Urinary bladder (tissue), 4 donors: Measurements from ENCODE around the gene FIZ1. TPM values are rescaled to one million over a fixed set of nuclear protein-coding genes. Genes with fewer than 3 reads are reported as not detected.

ENCODE experiments used
- DNase-seq: peaks from one replicate; pipeline ENCODE4 v3.0.0-alpha.2; 2015; ENCODE audit errors: extremely low spot score
- H3K27ac ChIP-seq: one replicate; pipeline ENCODE4 v1.5.1; 2013; ENCODE audit warnings: low read depth, mild to moderate bottlenecking, moderate library complexity
- H3K36me3 ChIP-seq: one replicate; pipeline ENCODE4 v1.6.1; 2013; ENCODE audit warnings: mild to moderate bottlenecking, moderate library complexity; ENCODE audit not compliant: insufficient read depth
- H3K4me1 ChIP-seq: one replicate; pipeline ENCODE4 v1.6.1; 2013; ENCODE audit warnings: mild to moderate bottlenecking, moderate library complexity; ENCODE audit not compliant: insufficient read depth
- H3K4me3 ChIP-seq: one replicate; pipeline ENCODE4 v1.5.1; 2013; ENCODE audit warnings: low read depth, low read length
- WGBS: extraction: QIAGEN DNeasy Blood & Tissue Kit; methylation state at CpG from one replicate; pipeline ENCODE4 v1.1.7; 2013; 5-methylcytosine and 5-hydroxymethylcytosine counted together
- polyA plus RNA-seq: library from polyadenylated mRNA; stranded (reverse); fragments of 200-250 nt; gene quantifications from one replicate; pipeline ENCODE4 v1.2.3, GENCODE V29; 2013
- total RNA-seq: library from RNA; depleted of rRNA; stranded (reverse); fragments of >200 nt; gene quantifications from one replicate; pipeline ENCODE4 v1.2.3, GENCODE V29; 2014
- donor health status: healthy with polysubstance abuse.
- donor health status: healthy.

FIZ1 gene
- total and polyA plus RNA-seq, 2 donors, result 2.3 to 11.1 TPM

GRCh38 chr19:55623130-55623529, 23.8 kb upstream of the FIZ1 start:
- Histone ChIP-seq H3K27ac (no peak overlapping the region), H3K36me3 (no peaks in the 10 kb centered on the region), H3K4me3 (no peak overlapping the region), H3K4me1 (no peaks in the 10 kb centered on the region)
- no peak for DNase-seq
- 93% methylated on average over 7 of the region's 7 CpGs for WGBS

GRCh38 chr19:55622242-55622969, 23.1 kb upstream of the FIZ1 start:
- Histone ChIP-seq H3K36me3 (no peaks in the 10 kb centered on the region), H3K27ac (no peak overlapping the region), H3K4me1 (no peaks in the 10 kb centered on the region), H3K4me3 (no peak overlapping the region)
- no peak for DNase-seq
- 95% methylated on average over 40 of the region's 40 CpGs for WGBS

DNA sequence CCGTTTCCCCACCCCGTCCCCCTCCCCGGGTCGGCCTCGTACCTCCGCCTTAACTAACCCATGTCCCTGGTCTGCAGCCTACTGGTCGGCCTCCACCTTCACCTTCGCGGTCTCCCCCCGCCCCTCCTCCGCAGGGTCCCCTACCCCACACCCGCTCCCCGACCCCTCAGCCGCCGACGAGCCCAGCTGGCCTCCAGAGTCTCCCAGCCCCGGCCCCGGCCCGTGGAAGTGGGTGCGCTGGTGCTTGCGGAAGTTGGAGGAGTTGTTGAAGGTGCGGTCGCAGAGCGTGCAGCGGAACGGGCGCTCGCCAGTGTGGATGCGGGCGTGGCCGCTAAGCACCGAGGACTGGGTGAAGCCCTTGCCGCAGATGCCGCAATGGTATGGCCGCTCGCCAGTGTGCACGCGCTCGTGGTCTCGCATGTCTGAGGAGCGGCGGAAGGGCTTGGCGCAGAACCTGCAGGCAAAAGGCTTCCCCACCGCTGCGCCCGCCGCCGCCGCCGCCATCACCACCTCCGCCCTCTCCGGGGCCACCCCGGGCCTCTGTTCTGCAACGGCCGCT, 22.4 kb upstream of the FIZ1 start:
- 95% methylated on average over 55 of the region's 55 CpGs for WGBS

GRCh38 chr19:55621205-55621672, 21.9 kb upstream of the FIZ1 start:
- no peaks in the 10 kb centered on the region for H3K4me1 ChIP-seq
- no peaks in the 10 kb centered on the region for H3K36me3 ChIP-seq
- no peak overlapping the region for H3K4me3 ChIP-seq
- no peak overlapping the region for H3K27ac ChIP-seq
- 86% methylated on average over 9 of the region's 9 CpGs for WGBS
- DNase-seq, result no peak

More for the DNA sequence above, 22.4 kb upstream of the FIZ1 start:
- H3K4me3 ChIP-seq, result no peak overlapping the region
- no peak overlapping the region for H3K27ac ChIP-seq
- H3K36me3 ChIP-seq, result no peaks in the 10 kb centered on the region
- no peak for DNase-seq
- no peaks in the 10 kb centered on the region for H3K4me1 ChIP-seq

GRCh38 chr19:55620410-55621204, 21.3 kb upstream of the FIZ1 start:
- Histone ChIP-seq H3K4me1 (no peaks in the 10 kb centered on the region), H3K36me3 (no peaks in the 10 kb centered on the region), H3K27ac (no peak overlapping the region), H3K4me3 (no peak overlapping the region)
- no peak for DNase-seq
- WGBS, result 92% methylated on average over 12 of the region's 12 CpGs

- Histone ChIP-seq H3K4me1 (no peaks in the 10 kb centered on the region), H3K36me3 (peaks cover 2% of the 10 kb centered on the region), H3K27ac (no peak overlapping the region), H3K4me3 (no peak overlapping the region)
- no peak for DNase-seq
- WGBS, result 68% methylated on average over 3 of the region's 3 CpGs
Measured at GRCh38 chr19:55619286-55619685, 20.0 kb upstream of the FIZ1 start.

DNA sequence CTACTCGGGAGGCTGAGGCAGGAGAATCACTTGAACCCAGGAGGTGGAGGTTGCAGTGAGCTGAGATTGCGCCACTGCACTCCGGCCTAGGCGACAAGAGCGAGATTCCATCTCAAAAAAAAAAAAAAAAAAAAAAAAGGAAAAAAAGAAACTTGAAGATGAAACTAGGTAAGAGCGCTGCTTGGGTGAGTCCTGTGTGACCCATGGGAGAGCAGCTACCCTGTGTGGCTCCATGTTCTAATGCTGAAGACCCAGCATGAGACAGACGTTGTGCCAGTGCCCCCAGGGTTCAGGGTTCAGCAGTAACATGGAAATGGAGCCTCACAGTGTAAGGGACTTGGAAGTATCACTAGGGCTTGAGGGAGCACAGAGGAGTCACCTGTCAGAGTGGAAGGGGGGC, 19.1 kb upstream of the FIZ1 start:
- Histone ChIP-seq H3K36me3 (peaks cover 2% of the 10 kb centered on the region), H3K4me3 (no peak overlapping the region), H3K27ac (no peak overlapping the region), H3K4me1 (no peaks in the 10 kb centered on the region)
- WGBS, result 93% methylated on average over 7 of the region's 7 CpGs
- DNase-seq, result no peak

DNA sequence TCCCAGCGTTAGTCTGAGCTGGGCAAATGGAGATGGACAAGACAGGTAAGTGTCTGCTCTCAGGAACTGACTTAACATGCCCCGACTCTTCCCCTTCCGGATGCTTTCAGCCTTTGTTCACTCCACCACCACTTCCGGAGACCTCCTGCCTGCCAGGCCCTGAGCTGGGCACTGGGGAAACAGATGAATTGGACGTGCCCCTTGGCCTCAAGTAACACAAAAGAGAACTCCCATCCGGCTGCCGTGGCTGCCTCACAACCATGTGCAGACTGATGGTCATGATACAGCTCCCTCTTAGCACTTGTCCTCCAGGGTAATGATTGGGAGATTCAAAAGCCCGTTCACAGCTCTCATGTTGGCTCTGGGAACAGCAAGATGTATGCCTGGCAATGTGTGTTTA, 18.1 kb upstream of the FIZ1 start:
- Histone ChIP-seq H3K4me1 (no peaks in the 10 kb centered on the region), H3K36me3 (peaks cover 2% of the 10 kb centered on the region), H3K4me3 (no peak overlapping the region), H3K27ac (no peak overlapping the region)
- WGBS, result 87% methylated on average over 8 of the region's 8 CpGs
- DNase-seq, result no peak

DNA sequence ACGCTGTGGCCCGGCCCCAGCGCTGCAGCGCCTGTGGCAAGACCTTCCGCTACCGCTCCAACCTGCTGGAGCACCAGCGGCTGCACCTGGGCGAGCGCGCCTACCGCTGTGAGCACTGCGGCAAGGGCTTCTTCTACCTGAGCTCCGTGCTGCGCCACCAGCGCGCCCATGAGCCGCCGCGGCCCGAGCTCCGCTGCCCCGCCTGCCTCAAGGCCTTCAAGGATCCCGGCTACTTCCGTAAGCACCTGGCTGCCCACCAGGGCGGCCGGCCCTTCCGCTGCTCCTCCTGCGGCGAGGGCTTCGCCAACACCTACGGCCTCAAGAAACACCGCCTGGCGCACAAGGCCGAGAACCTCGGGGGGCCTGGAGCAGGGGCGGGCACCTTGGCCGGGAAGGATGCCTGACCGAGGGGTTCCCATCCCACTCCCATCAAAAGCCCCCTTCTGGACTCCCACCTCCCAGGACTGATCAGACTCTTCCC, 17.1 kb upstream of the FIZ1 start:
- Histone ChIP-seq H3K27ac (no peak overlapping the region), H3K36me3 (peaks cover 2% of the 10 kb centered on the region), H3K4me1 (no peaks in the 10 kb centered on the region), H3K4me3 (no peak overlapping the region)
- no peak for DNase-seq
- 98% methylated on average over 38 of the region's 38 CpGs for WGBS

GRCh38 chr19:55615543-55616394, 16.5 kb upstream of the FIZ1 start:
- peaks cover 2% of the 10 kb centered on the region for H3K36me3 ChIP-seq
- no peak overlapping the region for H3K4me3 ChIP-seq
- 98% methylated on average over 88 of the region's 88 CpGs for WGBS
- H3K4me1 ChIP-seq, result no peaks in the 10 kb centered on the region
- H3K27ac ChIP-seq, result no peak overlapping the region
- no peak for DNase-seq

DNA sequence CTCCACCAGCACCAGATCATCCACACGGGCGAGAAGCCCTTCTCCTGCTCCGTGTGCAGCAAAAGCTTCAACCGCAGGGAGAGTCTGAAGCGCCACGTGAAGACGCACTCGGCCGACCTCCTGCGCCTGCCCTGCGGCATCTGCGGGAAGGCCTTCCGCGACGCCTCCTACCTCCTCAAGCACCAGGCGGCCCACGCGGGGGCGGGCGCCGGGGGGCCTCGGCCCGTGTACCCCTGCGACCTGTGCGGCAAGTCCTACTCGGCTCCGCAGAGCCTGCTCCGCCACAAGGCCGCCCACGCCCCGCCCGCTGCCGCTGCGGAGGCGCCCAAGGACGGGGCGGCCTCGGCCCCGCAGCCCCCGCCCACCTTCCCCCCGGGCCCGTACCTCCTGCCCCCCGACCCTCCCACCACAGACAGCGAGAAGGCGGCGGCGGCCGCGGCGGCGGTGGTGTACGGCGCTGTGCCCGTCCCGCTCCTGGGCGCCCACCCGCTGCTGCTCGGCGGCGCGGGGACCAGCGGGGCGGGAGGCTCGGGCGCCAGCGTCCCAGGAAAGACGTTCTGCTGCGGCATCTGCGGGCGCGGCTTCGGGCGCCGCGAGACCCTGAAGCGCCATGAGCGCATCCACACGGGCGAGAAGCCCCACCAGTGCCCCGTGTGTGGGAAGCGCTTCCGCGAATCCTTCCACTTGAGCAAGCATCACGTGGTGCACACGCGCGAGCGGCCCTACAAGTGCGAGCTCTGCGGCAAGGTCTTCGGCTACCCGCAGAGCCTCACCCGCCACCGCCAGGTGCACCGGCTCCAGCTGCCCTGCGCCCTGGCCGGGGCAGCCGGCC, 15.6 kb upstream of the FIZ1 start:
- 97% methylated on average over 98 of the region's 98 CpGs for WGBS
- peaks cover 2% of the 10 kb centered on the region for H3K36me3 ChIP-seq

DNA sequence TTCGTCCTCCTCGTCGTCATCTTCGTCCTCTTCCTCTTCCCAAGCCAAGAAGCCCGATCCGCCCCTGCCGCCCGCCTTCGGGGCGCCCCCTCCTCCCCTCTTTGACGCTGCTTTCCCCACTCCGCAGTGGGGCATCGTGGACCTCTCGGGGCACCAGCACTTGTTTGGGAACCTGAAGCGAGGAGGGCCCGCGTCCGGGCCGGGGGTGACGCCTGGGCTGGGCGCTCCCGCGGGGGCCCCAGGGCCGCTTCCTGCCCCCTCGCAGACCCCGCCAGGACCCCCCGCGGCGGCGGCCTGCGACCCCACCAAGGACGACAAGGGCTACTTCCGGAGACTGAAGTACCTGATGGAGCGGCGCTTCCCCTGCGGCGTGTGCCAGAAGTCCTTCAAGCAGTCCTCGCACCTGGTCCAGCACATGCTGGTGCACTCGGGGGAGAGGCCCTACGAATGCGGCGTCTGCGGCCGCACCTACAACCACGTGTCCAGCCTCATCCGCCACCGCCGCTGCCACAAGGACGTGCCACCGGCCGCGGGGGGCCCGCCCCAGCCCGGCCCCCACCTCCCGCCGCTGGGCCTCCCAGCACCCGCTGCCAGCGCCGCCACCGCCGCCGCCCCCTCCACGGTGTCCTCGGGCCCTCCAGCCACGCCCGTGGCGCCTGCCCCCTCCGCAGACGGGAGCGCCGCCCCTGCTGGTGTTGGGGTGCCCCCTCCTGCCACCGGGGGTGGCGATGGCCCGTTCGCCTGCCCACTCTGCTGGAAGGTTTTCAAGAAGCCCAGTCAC, 14.8 kb upstream of the FIZ1 start:
- WGBS, result 95% methylated on average over 75 of the region's 75 CpGs
- no peak overlapping the region for H3K4me3 ChIP-seq
- no peak overlapping the region for H3K27ac ChIP-seq
- H3K4me1 ChIP-seq, result no peaks in the 10 kb centered on the region
- H3K36me3 ChIP-seq, result peaks cover 2% of the 10 kb centered on the region
- no peak for DNase-seq

More for the DNA sequence above, 15.6 kb upstream of the FIZ1 start:
- Histone ChIP-seq H3K4me1 (no peaks in the 10 kb centered on the region), H3K4me3 (no peak overlapping the region), H3K27ac (no peak overlapping the region)
- DNase-seq, result no peak
